IPS DF 19.7 (cell line): ENCODE measurements around the gene NEU1.

ENCODE experiments used
- DNase-seq: peaks from one replicate; pipeline ENCODE4 v3.0.0-alpha.2; 2013; ENCODE audit warnings: low read depth, low spot score

Gene NEU1

GRCh38 chr6:31896493-31896855 lies 33.9 kb upstream of the NEU1 start:
- no peak for DNase-seq

GRCh38 chr6:31892821-31893220 lies 30.2 kb upstream of the NEU1 start:
- DNase-seq, result no peak

DNA sequence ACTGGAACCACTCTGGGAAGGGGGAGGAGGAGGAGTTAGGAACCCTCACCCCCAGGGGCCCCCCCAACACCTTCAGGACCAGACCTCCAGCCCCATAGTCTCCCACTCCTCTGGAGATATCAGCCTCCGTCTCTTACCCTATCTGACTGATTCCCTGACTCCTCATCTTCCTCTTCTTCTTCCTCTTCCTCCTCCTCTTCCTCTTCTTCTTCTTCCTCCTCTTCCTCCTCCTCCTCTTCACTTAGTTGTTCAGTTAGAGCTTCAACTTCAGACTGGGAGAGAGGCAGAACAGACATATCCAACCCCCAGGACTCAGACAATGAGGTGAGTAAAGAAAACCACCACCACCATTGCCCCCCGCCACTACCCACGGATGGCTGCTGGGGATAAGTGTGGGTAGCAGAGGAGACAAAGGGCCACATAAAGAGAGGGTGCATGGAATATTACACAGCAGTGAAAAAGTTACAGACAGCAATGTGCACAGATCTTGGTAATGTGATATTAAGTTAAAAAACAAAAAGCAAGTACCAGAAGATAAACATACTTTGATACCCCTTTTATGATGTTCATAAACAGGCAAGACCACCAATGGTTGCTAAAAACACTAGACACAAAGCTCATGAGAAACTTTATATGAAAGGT lies 26.8 kb upstream of the NEU1 start:
- no peak for DNase-seq

DNA sequence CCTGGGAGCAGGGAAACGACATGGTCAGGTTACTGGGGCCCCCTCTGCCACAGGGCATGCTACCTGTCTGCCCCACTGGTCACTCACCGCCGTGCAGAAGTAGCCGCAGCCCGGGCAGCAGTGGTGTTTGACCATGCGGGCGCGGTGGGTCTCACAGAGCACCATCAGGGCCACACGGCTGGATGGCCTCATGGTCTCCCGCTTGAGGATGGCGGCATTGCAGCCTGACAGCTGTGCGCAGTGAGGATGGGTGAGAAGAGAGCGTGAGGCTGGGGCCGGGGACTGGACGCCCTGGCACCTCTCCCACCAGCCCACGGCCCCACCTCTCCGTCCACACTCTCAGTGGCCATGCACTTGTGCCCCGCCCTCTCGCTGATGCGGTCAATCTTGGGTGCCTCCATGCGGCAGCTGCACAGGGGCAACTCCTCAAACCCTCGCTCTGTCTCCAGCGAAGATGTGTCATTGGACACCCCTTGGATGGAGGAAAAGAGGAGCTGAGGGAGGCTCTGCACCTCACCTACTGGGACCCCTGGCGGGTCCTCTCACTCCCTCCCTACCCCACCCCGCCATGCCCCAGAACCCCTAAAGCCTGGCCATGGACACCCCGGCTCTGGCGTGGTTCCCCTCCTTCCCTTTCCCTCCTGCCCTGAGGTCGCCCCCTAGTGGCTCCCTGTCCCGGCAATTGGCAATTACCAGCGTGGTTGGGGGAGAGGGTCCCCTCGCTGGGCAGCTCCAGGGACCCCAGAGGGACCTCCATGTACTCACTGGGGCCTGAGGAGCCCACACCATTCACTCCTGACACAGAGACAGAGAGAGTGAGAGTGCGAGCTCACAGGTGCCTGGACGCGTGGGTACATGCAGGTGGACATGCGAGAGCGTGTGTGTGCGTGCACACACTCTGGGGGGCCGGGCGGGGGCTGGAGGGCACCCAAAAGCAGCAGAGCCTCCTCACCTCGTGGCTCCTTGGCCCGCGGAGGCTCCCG lies 25.9 kb upstream of the NEU1 start:
- DNase-seq, result no peak

DNA sequence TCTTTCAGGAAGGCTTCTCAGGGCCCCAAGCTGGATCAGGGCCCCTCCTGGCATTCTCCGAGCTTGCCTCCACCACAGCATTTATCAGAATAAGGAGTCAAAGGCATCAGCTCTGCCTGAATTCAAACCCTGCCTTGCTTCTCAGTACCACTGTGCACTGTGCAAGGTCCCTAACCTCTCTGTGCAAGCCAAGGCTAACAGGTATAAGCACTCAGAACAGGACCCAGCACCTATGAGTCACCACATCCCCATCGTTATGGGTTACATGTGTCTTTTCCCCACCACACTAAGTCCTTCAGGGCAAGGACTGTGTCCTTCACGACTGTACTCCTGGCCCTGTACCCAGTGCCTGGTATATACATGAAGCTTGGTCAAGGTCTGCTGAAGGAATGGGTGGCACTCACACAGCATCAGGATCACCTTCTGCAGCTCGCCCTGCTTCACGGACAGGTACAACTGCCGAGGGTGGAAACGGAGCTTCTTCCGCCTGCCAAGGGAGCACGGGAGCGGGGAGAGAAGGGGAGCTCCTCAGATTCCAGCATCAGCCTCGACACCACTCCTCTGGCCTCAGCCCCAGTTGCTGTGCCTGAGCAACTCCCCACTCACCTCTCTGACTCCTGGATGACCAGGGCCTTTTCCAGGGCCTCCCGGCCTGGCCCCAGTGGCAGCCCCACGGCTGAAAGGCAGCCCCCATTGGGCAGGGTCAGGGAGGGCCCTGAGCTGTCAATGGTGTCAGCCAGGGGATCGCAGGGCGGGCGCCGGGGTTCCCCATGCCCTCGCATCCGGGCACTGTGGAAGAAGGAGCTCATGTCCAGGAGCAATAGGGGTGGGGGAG lies 24.8 kb upstream of the NEU1 start:
- no peak for DNase-seq

GRCh38 chr6:31886541-31886991 lies 23.9 kb upstream of the NEU1 start:
- no peak for DNase-seq

DNA sequence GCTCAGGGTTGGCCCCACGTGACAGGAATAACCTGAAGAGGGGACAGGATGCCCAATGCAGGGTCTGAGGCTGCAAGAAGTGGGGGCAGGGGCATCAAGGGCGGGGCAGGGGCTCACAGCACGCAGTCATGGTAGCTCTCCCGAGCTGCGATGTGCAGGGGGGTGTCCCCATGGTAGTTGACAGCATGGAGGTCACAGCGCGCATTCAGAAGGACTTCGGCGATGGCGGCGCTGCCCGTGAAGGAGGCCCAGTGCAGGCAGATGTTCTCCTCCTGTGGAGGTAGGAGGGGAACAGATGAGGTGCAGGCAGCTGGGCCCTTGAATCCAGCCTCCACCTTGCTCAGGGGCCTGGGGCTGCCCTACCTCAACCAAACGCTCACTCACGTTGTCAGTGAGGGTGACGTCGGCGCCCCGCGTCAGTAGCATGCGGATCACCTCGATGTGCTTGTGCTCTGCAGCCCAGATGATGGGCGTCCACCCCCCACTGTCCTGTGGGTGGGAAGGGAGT lies 22.0 kb upstream of the NEU1 start:
- no peak for DNase-seq

- no peak for DNase-seq
These were observed 21.1 kb upstream of the NEU1 start for GRCh38 chr6:31883676-31884075.

GRCh38 chr6:31882344-31882743 lies 19.7 kb upstream of the NEU1 start:
- DNase-seq, result no peak

GRCh38 chr6:31881136-31881859 lies 18.7 kb upstream of the NEU1 start:
- DNase-seq, result no peak

DNA sequence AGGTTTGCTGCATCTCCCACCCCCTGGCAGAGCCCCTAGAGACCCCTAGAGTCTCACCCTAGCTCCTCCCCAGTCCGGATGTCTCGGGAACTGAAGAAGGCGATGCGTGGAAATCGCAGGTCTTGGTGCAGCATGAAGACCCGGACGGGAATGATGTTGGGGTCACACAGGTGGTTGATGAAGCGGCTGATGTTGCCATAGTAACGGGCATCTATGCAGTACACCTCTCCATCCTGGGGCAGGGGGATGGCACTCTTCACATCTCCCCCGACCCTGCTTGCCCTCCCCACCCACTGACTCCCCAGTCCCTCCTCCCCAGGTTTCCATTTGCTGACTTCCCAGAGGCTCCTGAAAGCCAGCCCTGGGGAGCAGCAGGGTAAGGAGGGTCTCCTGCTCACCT lies 18.0 kb upstream of the NEU1 start:
- no peak for DNase-seq

- DNase-seq, result no peak
These were observed 17.3 kb upstream of the NEU1 start for GRCh38 chr6:31879901-31880300.

GRCh38 chr6:31879143-31879542 lies 16.5 kb upstream of the NEU1 start:
- no peak for DNase-seq

DNA sequence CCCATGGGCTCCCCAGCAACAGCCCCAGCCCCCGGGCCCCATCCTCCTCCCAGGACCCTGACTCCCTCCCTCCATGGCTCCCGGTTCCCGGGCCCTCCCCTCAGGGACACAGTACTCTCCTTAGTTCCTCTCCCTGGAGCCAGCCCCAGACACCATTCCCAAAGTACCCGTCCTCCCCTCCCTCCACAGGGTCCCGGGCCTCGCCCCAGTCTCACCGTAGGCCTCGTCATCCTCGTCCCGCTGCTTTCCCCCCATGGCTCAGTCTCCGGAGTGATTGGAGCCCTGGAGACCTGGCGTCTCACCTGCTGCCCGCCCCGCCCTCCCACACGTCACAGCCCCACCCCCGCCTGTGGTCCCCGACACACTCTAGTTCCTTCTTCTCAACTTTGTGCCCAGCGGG lies 16.1 kb upstream of the NEU1 start, which contains the start of gene SLC44A4:
Gene SLC44A4 (minus strand): TSS at position 272 of the 400 bp plus-strand sequence. CDS start 17 bp downstream, at position 255.
- no peak for DNase-seq

DNA sequence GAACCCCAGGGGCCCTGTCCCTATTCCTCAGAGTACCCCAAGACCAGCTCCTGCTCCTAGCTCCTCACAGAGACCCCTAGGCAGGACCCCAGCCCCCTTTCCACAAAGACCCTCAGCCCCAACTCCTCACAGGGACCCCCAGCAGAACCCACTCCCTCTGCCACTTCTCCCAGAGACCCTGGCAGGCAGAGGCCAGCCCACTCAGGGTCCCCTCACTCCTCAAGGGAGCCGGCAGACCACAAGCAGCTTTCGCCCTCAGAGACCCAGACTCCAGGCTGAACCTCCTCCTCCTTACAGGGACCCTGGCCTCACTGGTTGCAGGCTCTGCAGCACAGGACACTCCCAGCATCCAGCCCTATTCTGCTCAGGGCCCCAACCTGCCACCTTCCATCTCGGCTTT lies 15.6 kb upstream of the NEU1 start:
- no peak for DNase-seq

DNA sequence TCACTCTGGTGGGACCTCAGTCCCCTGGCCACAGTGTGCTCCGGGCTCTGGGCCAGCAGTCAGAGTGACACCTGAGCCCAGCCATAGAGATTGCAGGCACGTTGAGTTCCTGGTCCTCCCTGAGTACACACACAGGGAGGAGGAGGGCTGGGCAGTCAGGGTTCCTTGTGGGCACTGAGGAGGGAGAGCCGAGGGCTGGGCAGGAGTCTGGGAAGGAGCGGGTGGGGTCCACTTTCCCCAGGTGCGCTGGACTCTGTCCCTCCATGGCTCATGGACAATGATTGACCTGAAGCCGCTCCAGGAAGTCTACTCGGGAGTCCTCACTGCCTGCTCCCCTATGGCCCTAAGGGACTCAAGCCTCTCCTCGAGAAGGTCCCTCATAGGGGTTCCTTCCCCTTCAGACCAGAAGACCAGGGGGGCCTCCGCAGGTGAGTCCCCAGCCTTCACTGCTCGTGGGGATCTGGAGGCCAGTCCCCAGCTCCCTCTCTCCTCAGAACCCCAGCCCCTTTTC lies 15.1 kb upstream of the NEU1 start:
- DNase-seq, result no peak

GRCh38 chr6:31877125-31877650 lies 14.6 kb upstream of the NEU1 start:
- no peak for DNase-seq

- no peak for DNase-seq
These were observed 13.7 kb upstream of the NEU1 start for GRCh38 chr6:31876357-31876756.

GRCh38 chr6:31875877-31876276 lies 13.3 kb upstream of the NEU1 start:
- no peak for DNase-seq

- no peak for DNase-seq
These were observed 12.4 kb upstream of the NEU1 start for GRCh38 chr6:31874836-31875572.
